HG03520 (cell line): ENCODE data around the gene COPS7B.
"Not testable (repeated sequence)": the region's sequence is repeated elsewhere in the genome, so short reads cannot be mapped to it uniquely, and the experiment has no call there.

ENCODE experiments used
- ATAC-seq: cut with Tn5 transposase; IDR thresholded peaks from one replicate; pipeline ENCODE4 v1.9.1; 2021; ENCODE audit warnings: mild to moderate bottlenecking, moderate library complexity; ENCODE audit not compliant: unreplicated experiment

The COPS7B gene

DNA sequence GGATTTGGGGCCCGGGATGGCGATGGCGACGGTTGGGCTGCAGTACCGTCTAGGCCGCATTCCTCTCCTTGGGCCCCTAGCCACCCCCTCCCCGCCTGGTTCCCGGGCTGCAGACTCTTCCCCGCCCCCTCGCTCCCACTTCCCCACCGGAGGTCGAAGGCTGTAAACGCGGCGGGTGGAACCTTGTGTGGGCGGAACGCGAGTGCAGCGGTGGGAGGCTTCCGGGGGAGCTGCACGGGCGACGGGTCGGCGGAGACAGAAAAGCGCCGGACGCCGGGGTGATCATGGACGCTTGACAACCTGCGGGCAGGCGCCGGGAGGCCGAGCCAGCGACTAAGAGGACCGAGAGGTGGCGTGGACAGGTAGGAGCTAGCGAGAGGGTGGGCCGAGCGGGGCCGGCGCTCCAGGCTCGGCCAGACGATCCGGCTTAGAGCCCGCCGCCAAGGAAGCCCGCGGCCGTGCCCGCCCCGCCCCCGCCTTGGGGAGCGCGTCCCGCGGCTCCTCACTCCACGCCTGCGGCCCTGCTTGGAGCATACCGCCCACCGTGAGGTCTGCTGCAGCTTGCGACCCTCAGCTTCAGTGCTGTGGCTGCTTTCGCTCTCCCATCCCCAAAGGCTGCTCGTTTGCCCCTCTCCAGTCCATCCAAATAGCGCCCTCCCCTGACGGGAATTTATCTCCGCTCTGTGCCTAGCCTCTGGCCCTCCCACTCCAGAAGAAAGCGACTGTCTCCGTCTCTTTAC lies at the start of gene COPS7B:
Gene COPS7B (plus strand): TSS at position 269 of the 740 bp plus-strand sequence. CDS start 2,126 bp downstream, outside the sequence.
- peak; percentile 52 for ATAC-seq

DNA sequence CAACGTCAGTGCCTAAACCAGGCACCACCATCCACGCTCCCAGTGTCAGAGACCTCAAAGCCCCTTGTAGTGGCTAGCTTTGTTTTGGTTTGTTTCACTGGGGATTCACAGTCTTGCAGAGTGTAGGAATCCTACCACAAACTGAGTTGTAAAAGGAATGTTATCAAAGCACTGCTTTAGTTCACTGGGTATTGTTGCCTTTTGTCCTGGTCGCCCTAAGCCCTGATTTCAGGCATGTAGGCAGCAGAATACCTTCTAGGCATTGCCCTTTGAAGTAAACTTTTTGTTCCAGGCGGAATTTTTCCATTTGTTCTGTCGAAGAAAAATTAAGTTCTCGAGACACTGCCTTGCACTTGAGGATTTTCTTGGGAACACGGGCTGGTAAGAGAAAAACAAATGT lies 48.5 kb upstream of the COPS7B start:
- no peak for ATAC-seq

DNA sequence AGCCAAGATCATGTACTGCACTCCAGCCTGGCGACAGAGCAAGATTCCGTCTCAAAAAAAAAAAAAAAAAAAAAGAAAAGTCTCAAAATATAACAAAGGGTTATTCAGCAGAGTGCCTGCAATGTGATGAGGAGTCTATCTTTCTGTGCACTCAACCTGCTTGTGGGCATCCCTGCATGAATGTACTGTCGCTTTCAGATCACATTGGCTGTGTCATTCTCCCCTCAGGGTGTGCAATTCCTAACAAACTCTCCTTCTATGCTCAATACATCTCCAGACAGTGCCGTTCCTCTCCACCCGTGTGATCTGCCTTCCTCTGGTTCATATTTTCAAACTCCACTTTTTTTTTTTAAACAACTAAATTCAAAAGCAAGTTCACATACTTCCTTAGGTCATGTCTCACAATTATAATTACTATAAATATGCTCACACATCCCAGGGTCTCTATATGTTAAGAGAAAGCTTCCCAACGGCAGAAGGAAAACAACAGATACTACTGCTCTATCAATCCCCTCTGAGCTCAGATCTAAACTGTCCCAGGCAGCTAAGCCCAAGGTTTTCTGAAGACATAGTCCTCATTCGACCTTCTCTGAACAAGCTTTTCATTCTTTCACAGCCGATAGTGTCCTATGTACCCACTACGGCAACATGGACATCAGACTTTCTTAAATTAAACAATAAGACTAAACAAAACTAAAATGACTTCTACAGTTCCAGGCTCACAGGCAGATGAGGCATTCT lies 42.7 kb upstream of the COPS7B start:
- ATAC-seq: no peak

DNA sequence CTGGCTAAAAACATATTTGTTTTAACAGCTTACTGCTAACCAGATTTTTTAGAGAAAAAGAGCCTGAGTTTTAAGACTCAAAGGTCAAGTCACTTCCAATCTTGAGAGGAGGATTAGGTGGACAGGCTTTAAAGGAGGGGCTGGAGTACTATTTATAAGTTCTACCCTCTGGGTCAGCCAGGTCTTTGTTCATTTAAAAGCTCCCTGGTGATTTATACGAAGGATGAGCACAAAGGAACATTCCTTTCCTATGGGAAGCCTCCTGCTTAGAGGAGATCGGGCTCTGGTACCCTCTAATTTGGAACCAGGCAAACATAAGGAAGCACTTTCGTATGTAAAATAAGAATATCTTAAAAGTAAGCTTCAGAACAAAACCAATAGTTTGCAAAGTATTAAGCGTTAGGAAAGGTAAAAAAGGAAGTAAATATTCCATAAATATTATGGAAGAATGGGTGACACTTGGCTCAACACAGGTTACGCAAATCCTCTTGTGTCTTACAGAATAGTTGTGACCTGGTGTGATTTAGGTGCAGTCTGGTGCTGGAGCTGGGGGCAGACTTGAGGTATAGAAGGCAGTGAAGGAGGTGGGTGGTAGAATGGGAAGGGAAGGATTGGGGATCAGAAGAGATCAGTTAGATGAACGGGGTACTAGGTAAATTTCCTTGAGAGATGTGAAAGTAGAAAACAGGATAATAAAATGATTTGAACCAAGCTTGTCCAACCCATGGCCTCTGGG lies 40.8 kb upstream of the COPS7B start:
- ATAC-seq: no peak

DNA sequence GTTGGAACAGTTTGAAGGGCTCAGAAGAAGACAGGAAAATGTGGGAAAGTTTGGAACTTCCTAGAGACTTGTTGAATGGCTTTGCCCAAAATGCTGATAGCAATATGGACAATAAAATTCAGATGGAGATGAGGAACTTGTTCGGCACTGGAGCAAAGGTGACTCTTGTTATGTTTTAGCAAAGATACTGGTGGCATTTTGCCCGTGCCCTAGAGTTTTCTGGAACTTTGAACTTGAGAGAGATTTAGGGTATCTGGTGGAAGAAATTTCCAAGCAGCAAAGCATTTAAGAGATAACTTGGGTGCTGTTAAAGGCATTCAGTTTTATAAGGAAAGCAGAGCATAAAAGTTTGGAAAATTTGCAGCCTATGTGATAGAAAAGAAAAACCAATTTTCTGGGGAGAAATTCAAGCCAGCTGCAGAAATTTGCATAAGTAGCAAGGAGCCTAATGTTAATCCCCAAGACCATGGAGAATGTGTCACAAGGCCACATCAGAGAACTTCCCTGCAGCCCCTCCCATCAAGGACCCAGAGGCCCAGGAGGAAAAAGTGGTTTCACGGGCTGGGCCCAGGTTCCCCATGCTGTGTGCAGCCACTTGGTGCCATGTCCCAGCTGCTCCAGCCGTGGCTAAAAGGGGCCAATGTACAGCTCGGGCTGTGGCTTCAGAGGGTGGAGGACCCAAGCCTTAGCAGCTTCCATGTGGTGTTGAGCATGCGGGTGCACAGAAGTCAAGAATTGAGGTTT lies 37.9 kb upstream of the COPS7B start:
- ATAC-seq: not testable (repeated sequence)

DNA sequence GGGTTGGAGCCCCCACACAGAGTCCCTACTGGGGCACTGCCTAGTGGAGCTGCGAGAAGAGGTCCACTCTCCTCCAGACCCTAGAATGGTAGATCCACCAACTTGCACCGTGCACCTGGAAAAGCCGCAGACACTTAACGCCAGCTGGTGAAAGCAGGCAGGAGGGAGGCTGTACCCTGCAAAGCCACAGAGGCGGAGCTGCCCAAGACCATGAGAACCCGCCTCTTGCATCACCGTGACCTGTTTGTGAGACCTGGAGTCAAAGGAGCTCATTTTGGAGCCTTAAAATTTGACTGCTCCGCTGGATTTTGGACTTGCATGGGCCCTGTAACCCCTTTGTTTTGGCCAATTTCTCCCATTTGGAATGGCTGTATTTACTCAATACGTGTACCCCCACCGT lies 37.2 kb upstream of the COPS7B start:
- not testable (repeated sequence) for ATAC-seq

DNA sequence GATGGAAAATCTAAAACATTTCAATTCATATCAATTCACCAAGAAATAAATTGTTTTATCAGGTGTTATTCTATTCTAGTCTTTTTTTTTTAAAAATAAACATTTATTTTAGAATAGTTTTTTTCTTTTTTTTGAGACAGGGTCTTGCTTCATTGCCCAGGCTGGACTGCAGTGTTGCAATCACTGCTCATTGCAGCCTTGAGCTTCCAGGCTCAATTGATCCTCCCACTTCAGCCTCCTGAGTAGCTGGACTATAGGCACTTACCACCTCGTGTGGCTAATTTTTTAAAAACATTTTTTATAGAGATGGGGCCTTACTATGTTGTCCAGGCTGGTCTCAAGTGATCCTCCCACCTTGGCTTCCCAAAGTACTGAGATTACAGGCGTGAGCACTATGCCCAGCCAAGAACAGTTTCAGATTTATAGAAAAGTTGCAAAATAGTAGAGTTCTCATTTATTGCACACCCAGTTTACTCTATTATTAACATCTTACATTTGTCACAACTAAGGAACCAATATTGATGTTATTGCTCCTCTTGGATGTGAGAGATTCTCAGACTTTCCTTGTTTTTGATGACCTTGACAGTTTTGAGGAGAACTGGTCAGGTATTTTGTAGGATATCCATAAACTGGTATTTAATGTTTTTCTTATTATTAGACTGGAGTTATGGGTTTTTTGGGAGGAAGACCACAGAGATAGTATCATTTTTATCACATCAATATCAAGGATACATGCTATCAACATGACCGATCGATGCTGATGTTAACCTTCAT lies 35.0 kb upstream of the COPS7B start:
- ATAC-seq: no peak

DNA sequence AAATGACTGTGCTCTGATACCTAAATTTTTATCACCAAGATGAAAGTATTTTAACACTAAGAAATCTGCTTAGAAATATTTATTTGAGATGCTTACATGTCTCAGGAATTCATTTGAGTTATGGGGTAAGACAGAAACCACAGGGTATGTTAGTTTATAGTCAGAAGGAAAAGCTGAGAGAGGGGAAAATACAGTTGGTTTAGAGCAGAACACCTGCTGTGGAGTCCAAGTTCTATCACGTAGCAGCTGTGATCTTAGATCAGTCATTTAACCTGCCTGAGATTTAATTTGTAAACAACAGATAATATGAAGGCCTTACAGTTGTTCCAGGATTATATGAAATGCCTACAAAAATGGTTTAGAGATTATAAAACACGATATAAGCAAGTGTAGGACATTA lies 34.2 kb upstream of the COPS7B start:
- ATAC-seq: no peak

DNA sequence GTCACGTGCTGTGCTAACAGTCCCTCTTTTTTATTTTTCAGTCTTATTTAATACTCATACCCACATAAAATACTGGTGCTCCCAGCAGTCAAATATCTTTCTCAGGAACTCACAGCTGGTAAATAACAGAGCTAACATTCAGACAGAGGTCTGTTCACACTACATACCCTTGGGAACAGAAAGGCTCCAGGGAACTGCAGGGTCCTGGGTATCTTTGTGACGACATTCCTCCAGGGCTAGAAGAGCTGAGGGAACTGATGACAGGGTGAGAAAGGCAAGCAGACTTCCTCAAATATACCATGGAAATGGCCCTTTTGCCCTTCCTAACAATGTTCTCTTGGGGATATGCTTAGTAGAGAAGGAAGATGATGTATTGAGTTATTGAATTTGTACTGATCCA lies 24.5 kb upstream of the COPS7B start:
- no peak for ATAC-seq

DNA sequence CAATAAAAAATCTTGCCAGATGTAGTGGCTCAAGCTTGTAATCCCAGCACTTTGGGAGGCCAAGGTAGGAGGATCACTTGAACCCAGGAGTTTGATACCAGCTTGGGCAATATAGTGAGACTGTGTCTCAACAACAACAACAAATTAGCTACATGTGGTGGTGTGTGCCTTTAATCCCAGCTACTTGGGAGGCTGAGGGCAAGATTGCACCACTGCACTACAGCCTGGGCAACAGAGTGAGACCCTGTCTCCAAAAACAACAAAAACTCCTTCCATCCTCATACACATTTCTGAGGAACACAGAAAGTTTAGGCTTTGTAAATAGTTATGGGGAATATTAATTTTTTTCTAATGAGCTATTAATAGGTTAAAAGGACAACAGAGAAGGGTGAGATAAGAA lies 22.1 kb upstream of the COPS7B start:
- no peak for ATAC-seq

DNA sequence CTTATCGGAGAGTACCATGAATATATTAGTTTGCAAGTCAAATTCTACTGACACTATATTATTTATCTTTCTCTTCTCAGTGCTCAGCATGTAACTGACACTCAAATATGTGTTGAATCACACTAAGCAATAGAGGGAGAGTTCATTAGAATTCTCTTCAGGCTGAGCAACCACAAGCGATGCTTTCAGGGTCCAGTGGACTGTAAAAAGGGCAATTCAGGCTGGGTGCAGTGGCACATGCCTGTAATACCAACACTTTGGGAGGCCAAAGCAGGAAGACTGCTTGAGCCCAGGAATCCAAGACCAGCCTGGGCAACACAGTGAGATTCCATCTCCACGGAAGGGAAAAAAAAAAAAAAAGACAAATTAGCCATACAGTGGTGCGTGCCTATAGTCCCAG lies 21.5 kb upstream of the COPS7B start:
- ATAC-seq: no peak

DNA sequence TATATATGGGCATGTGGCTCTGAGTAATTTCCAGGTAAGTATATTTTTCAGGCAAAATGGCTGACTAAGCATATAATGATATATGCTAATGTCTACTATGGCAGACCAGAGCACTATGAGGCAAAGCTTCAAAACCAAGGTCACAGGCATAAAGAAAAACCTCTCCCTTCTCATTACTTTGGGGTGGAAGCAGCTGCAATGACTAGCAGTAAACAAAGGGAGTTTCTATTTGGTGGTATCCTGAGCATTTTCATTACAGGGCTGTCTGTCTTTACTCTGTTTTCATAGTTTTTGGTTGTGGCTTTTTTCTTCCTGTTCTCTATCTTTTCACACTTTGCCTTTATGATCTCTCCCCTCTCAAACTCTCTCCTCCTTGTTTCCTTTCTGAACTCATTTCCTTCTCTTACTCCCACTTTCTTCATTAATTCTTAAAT lies 20.7 kb upstream of the COPS7B start:
- no peak for ATAC-seq

DNA sequence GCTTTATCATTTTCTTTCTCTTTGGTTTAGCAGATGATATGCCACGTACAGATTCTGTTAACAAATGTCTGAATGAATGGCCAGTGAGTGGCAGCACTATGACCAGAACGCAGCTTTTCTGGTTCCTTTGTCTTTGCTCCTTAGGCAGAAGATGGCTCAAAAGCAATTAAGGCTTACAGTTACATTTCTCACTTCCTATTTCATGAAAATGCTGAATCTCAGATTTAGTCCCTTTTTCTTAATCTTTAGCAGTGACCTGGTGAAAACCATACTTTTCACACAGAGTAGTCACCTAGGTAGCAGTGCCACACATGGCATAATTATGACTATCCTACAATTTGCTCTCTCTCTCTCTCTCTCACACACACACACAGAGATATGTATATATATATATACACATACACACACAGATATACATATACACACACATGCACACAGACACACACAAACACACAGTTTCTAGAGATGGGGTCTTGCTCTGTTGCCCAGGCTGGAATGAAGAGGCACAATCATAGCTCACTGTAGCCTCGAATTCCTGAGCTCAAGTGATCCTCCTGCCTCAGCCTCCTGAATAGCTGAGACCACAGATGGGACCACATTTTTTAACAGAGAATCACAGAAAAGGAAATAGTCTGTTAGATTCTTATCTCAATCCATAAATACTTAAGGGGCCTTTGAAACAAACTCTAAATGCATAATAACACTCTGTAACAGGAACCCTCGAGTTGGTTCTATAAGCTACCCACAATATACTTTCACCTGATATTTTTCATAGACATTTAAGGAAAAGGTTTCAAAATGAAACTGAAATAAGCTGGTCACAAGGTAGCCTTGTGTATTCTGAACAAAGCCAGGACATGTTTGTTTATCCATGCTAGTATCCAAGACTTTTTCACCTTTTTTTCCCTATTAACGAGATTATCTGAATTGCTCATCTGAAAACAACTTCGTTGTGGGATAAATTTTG lies 16.8 kb upstream of the COPS7B start:
- ATAC-seq: no peak

DNA sequence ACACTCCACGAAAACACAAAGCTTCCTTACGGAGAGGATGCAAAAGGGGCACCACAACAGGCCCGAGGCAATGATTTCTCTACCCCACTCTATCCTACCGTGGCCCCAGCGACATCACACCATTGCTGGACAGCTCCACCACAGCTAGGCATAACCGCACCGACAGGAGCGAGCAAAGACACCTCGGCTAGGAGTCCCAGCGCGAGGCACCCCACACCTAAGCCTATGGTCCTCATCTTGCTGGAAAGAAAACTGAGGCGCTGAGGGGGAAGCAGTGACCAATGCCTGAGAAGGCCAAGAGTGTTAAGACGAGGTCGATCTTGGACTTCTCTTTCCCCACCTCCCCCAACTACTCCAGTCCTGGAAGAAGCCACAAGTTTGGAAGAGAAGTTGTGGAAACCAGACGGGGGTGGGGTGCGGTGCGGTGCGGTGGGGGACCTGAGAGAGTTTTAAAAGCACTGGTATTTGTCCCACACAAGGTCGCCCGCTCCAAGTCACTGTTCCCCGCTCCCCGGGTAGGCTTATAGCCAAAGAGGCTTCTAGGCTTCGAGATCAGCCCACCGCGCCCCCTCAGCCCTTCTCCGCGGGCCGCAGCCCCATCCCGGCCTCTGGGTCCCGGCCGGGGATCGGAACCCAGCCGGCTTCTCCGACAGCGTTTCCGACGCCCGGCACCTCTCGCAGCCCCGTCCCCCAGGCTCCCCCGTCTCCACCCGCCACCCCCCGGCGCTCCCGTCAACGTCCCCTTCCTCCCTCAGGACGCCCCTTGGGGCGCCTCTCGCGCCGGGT lies 5.9 kb upstream of the COPS7B start:
- ATAC-seq: no peak

DNA sequence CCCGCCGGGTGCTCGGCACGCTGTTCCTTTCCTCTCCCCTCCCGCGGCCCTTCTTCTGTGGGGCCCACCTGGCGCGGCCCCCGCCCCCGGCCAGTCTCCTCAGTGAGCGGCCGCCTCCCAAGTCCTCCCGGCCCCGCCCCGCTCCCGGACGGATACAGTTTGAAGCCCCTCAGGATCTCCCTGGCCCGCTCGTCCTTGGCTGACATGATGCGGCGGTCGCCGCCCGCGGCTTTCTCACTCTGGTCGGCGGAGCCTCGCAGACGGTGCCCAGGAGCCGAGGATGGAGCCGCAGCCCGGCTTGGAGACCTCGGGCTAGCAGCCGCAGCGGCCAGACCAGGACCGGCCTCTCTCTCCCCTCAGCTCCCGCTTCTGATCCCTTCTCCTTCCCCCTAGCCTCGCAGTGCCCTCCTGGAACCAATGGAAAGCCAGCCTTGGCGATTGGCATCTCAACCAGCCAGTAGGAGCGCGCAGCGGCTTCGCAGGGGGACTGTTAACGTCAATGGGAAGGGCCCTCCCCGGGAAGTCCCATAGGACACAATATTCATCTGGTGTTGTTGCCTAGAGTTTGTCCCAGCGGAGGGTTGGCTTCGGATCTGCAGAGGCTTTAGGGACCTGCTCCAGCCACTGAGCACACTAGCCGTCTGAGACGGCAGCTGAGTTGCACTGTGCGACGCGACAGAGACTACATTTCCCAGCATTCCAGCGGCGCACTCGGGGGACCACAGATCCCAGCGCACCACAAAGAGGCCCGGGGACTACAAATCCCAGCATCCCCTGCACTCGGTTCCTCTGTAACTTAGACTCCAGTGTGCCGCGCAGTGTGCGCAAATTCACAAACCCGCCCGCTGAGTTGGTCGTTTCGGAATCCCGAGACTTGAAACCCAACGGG lies 5.1 kb upstream of the COPS7B start, which contains the start of gene PDE6D:
Gene PDE6D (minus strand): TSS at position 374 of the 889 bp plus-strand sequence. CDS start 168 bp downstream, at position 206.
- peak; percentile 76 for ATAC-seq

DNA sequence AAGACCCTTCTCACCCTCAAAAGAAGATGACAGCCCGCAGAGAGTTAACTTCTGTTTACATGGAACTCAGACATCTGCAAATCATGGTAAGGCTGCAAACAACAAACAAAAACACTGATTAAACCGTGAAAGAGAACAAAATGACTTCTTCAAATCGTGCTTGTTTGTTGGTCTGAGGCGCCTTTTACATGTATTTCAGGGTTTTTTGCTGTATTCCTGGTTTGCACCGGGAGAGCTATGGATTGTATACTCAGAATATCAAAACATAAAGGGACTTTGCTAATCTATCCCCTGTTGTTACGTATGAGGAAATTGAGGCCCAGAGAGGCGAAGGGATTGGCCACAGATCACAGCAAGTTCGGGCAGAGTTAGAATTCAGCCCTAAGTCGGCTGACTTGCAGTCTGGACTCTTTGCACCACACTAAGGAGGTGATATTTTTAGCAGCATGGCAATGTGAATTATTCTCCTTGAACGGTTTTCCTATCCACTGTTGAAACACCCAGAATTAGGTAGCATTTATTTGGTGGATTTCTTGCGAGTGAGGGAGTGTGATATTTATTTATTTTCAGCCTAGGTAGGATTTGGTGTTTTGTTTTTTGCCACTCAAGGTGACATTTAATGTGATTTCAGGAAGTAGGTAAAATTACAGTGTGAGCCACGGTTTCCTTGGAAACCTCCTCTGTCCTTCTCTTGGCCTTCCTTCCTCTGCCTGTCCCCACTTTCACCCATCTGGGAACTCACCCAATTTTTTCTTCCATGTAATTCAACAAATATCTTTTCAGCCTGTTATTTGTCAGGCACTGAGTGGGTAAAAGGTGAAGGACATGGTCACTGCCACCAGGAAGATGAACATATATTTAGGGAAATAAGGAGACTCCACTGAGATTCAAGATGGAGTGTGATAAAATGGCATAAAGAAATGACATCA lies 4.2 kb upstream of the COPS7B start:
- no peak for ATAC-seq
